HepG2 (cell line): ENCODE results near the gene BABAM1. TPM values are rescaled to one million over a fixed set of nuclear protein-coding genes. Genes with fewer than 3 reads are reported as not detected.

Experiments used
- CCDC6 ChIP-seq: sonication (generic); formaldehyde crosslinking; IDR thresholded peaks from 2 replicates; pipeline ENCODE4 v1.8.1; 2022; ENCODE audit warnings: mild to moderate bottlenecking, missing genetic modification reagents, moderate library complexity
- CEBPB ChIP-seq: IDR thresholded peaks from 2 replicates; pipeline ENCODE4 v1.6.1; 2011; ENCODE audit warnings: low read depth, low read length, improper control_type of control experiment, borderline replicate concordance
- EEA1 ChIP-seq: sonication (generic); formaldehyde crosslinking; IDR thresholded peaks from 2 replicates; pipeline ENCODE4 v1.5.1; 2020; ENCODE audit warnings: mild to moderate bottlenecking, missing genetic modification reagents, borderline replicate concordance
- HDAC2 ChIP-seq: sonication (generic); formaldehyde crosslinking; IDR thresholded peaks from 2 replicates; pipeline ENCODE4 v1.4.0; 2020; ENCODE audit warnings: missing genetic modification reagents
- KDM1A ChIP-seq: IDR thresholded peaks from 2 replicates; pipeline ENCODE4 v1.6.1; 2016; ENCODE audit warnings: missing compliant biosample characterization
- MTA3 ChIP-seq: sonication (generic); formaldehyde crosslinking; IDR thresholded peaks from 2 replicates; pipeline ENCODE4 v1.4.0; 2020; ENCODE audit warnings: missing genetic modification reagents
- NPAS2 ChIP-seq: sonication (generic); formaldehyde crosslinking; IDR thresholded peaks from 2 replicates; pipeline ENCODE4 v1.8.0; 2022; ENCODE audit warnings: mild to moderate bottlenecking, missing genetic modification reagents, borderline replicate concordance
- YY1 ChIP-seq: IDR thresholded peaks from 2 replicates; pipeline ENCODE4 v1.6.1; 2011; ENCODE audit warnings: low read length, low read depth, moderate library complexity, mild to moderate bottlenecking; ENCODE audit not compliant: insufficient read depth, insufficient replicate concordance
- ZC3H13 ChIP-seq: sonication (generic); formaldehyde crosslinking; IDR thresholded peaks from 2 replicates; pipeline ENCODE4 v1.8.1; 2023; ENCODE audit warnings: mild to moderate bottlenecking, missing genetic modification reagents, moderate library complexity
- ZFAT ChIP-seq: sonication (generic); formaldehyde crosslinking; conservative IDR thresholded peaks from 2 replicates; pipeline ENCODE4 v1.8.1; 2023; ENCODE audit warnings: missing genetic modification reagents, inconsistent platforms
- ZFP36L1 ChIP-seq: sonication (generic); formaldehyde crosslinking; IDR thresholded peaks from 2 replicates; pipeline ENCODE4 v1.8.0; 2022; ENCODE audit warnings: mild to moderate bottlenecking, missing genetic modification reagents, moderate library complexity
- ZFX ChIP-seq: sonication (generic); formaldehyde crosslinking; IDR thresholded peaks from 2 replicates; pipeline ENCODE4 v1.4.0; 2020; ENCODE audit warnings: mild to moderate bottlenecking, low read depth, missing genetic modification reagents, moderate library complexity
- ZFY ChIP-seq: sonication (generic); formaldehyde crosslinking; IDR thresholded peaks from 2 replicates; pipeline ENCODE4 v1.4.0; 2020; ENCODE audit warnings: missing genetic modification reagents
- ZNF326 ChIP-seq: sonication (generic); formaldehyde crosslinking; IDR thresholded peaks from 2 replicates; pipeline ENCODE4 v1.4.0; 2020; ENCODE audit warnings: missing genetic modification reagents, borderline replicate concordance
- ZNF510 ChIP-seq: sonication (generic); formaldehyde crosslinking; IDR thresholded peaks from 2 replicates; pipeline ENCODE4 v1.4.0; 2020; ENCODE audit warnings: low read depth, mild to moderate bottlenecking, missing genetic modification reagents
- ZNF550 ChIP-seq: sonication (generic); formaldehyde crosslinking; IDR thresholded peaks from 2 replicates; pipeline ENCODE4 v1.4.0; 2020; ENCODE audit warnings: mild to moderate bottlenecking, missing genetic modification reagents, borderline replicate concordance
- ZNF850 ChIP-seq: sonication (generic); formaldehyde crosslinking; conservative IDR thresholded peaks from 2 replicates; pipeline ENCODE4 v1.9.0; 2021; ENCODE audit warnings: mild to moderate bottlenecking, missing genetic modification reagents
- polyA plus RNA-seq, 8 experiments: library from polyadenylated mRNA; depleted of rRNA in 3 of 8; stranded (reverse) in 7 of 8; unstranded in 1 of 8; fragments of >200 nt; fragmentation: Illumina TruSeq in 4 of 8; extraction: Trizol in 4 of 8; gene quantifications; 2 replicates each; pipeline versions ENCODE4 v1.2.1 to v1.2.3, GENCODE V29; 2011 to 2016; ENCODE audit warnings: low read depth in 4 of 8, missing spikeins in 1 of 8, mixed read lengths in 1 of 8; ENCODE audit not compliant: insufficient read depth in 1 of 8
- total RNA-seq, 5 experiments: library from RNA; depleted of rRNA; stranded (reverse); fragments of >200 nt; fragmentation: Illumina TruSeq; extraction: Trizol; gene quantifications; 2 replicates each; pipeline ENCODE4 v1.2.3, GENCODE V29; 2016; ENCODE audit warnings: low read depth in 1 of 5
- TF ChIP-seq, protein P1 (sequence below): conservative IDR thresholded peaks from 2 replicates; pipeline ENCODE4 v1.6.1; 2018; ENCODE audit warnings: missing genetic modification reagents
- TF ChIP-seq, protein P2 (sequence below): sonication (generic); formaldehyde crosslinking; IDR thresholded peaks from 2 replicates; pipeline ENCODE4 v1.5.0; 2020; ENCODE audit warnings: missing genetic modification reagents, mild to moderate bottlenecking, borderline replicate concordance
- TF ChIP-seq, protein P3 (sequence below): IDR thresholded peaks from 2 replicates; pipeline ENCODE4 v1.6.1; 2012; ENCODE audit warnings: low read length, improper control_type of control experiment
- TF ChIP-seq, protein P4 (sequence below): sonication (generic); formaldehyde crosslinking; IDR thresholded peaks from 2 replicates; pipeline ENCODE4 v1.4.0; 2020; ENCODE audit warnings: missing genetic modification reagents, low read depth, mild to moderate bottlenecking, borderline replicate concordance
- TF ChIP-seq, protein P5 (sequence below): sonication (generic); formaldehyde crosslinking; IDR thresholded peaks from 2 replicates; pipeline ENCODE4 v1.5.0; 2020; ENCODE audit warnings: missing genetic modification reagents

BABAM1 gene
- total and polyA plus RNA-seq, 2 of the 13 experiments (the other 11 are each of a cell fraction or from before 2014, with no cell fraction given), result 70.0 to 82.0 TPM

DNA sequence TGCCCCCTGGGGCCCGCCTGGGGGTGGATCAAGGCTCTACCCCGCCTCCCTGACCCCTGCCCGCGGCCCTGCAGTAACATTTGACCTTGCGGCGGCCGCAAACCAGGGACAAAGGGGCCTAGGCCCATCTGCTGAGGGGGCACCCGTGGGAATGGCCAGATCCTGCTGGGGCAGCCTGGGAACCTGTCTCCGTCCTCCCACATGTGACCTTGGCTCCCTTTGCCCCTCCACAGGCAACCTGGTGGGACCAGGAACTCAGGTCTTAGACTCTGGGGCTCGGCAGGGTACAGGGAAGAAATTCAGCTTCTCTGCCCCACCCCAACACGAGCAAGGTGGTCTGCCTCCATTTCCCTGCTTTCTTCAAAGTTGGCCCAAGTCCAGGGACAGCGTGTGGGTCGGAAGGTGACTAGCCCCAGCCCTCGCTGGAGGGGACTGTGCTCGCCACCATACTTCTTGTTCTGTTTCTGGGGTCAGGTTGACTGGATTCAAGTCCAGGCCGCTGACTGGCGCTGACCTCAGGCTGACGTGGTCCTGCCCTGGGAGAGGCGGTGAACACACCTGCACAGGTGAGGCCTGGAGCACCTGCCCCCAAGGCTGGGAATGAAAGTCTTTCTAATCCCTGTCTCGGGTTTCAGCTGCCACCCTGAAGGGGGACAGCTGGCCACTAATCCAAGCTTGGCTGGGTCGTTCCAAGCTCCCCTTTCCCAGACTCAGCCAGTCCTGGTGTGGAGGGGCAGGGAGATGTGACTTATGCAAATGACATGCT is 19.0 kb upstream of the BABAM1 start (continued):
- TF ChIP-seq NPAS2 (no peak), CEBPB (no peak), CCDC6 (CRISPR knock-in tag) (no peak), ZFY (peak; percentile 77), ZFAT (no peak), MTA3 (CRISPR knock-in tag) (no peak), YY1 (peak; percentile 66), HDAC2 (CRISPR knock-in tag) (peak; percentile 95), ZNF510 (CRISPR knock-in tag) (0 out of 2 replicates have a peak, but pooled peaks have one; percentile 52), ZFX (peak; percentile 88), EEA1 (CRISPR knock-in tag) (no peak), ZNF850 (CRISPR knock-in tag) (no peak), KDM1A (CRISPR knock-in tag) (peak; percentile 84; the same call in 1 of the 2 replicates), ZFP36L1 (CRISPR knock-in tag) (peak; percentile 53; the same call in 1 of the 2 replicates), ZNF326 (CRISPR knock-in tag) (no peak), ZNF550 (CRISPR knock-in tag) (no peak), ZC3H13 (CRISPR knock-in tag) (no peak)
- TF ChIP-seq, protein P1, sequence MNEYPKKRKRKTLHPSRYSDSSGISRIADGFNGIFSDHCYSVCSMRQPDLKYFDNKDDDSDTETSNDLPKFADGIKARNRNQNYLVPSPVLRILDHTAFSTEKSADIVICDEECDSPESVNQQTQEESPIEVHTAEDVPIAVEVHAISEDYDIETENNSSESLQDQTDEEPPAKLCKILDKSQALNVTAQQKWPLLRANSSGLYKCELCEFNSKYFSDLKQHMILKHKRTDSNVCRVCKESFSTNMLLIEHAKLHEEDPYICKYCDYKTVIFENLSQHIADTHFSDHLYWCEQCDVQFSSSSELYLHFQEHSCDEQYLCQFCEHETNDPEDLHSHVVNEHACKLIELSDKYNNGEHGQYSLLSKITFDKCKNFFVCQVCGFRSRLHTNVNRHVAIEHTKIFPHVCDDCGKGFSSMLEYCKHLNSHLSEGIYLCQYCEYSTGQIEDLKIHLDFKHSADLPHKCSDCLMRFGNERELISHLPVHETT, result no peak; the same call in 1 of the 2 replicates
- TF ChIP-seq, protein P2, sequence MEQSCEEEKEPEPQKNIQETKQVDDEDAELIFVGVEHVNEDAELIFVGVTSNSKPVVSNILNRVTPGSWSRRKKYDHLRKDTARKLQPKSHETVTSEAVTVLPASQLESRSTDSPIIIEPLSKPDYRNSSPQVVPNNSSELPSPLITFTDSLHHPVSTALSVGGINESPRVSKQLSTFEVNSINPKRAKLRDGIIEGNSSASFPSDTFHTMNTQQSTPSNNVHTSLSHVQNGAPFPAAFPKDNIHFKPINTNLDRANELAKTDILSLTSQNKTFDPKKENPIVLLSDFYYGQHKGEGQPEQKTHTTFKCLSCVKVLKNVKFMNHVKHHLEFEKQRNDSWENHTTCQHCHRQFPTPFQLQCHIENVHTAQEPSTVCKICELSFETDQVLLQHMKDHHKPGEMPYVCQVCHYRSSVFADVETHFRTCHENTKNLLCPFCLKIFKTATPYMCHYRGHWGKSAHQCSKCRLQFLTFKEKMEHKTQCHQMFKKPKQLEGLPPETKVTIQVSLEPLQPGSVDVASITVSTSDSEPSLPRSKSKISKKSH (CRISPR knock-in tag), result no peak; the same call in 1 of the 2 replicates
- TF ChIP-seq, protein P3, sequence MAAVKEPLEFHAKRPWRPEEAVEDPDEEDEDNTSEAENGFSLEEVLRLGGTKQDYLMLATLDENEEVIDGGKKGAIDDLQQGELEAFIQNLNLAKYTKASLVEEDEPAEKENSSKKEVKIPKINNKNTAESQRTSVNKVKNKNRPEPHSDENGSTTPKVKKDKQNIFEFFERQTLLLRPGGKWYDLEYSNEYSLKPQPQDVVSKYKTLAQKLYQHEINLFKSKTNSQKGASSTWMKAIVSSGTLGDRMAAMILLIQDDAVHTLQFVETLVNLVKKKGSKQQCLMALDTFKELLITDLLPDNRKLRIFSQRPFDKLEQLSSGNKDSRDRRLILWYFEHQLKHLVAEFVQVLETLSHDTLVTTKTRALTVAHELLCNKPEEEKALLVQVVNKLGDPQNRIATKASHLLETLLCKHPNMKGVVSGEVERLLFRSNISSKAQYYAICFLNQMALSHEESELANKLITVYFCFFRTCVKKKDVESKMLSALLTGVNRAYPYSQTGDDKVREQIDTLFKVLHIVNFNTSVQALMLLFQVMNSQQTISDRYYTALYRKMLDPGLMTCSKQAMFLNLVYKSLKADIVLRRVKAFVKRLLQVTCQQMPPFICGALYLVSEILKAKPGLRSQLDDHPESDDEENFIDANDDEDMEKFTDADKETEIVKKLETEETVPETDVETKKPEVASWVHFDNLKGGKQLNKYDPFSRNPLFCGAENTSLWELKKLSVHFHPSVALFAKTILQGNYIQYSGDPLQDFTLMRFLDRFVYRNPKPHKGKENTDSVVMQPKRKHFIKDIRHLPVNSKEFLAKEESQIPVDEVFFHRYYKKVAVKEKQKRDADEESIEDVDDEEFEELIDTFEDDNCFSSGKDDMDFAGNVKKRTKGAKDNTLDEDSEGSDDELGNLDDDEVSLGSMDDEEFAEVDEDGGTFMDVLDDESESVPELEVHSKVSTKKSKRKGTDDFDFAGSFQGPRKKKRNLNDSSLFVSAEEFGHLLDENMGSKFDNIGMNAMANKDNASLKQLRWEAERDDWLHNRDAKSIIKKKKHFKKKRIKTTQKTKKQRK, result no peak
- TF ChIP-seq, protein P4, sequence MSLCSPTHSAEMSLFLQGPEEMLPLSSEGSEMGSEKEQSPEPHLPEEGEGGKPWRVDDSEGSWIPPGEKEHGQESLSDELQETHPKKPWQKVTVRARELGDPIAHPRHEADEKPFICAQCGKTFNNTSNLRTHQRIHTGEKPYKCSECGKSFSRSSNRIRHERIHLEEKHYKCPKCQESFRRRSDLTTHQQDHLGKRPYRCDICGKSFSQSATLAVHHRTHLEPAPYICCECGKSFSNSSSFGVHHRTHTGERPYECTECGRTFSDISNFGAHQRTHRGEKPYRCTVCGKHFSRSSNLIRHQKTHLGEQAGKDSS (CRISPR knock-in tag), result peak; percentile 78; the same call in 1 of the 2 replicates
- TF ChIP-seq, protein P5, sequence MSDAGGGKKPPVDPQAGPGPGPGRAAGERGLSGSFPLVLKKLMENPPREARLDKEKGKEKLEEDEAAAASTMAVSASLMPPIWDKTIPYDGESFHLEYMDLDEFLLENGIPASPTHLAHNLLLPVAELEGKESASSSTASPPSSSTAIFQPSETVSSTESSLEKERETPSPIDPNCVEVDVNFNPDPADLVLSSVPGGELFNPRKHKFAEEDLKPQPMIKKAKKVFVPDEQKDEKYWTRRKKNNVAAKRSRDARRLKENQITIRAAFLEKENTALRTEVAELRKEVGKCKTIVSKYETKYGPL (CRISPR knock-in tag), result no peak
